ENCODE measurements around the gene RELN. TPM values are rescaled to one million over a fixed set of nuclear protein-coding genes. Genes with fewer than 3 reads are reported as not detected.

Gene RELN
- total RNA-seq, 1 donor from 2014 or later, result 7.1 TPM

- Histone ChIP-seq H3K36me3 (ENCODE audit: control insufficient read depth, insufficient read depth, low read length) (no peaks in the 10 kb centered on the region), H3K27me3 (ENCODE audit: control insufficient read depth, insufficient read depth, low read length) (peaks cover 3% of the 10 kb centered on the region), H3K4me3 (ENCODE audit: low read depth, low read length) (no peak overlapping the region)
- no peak for DNase-seq (ENCODE audit: low read depth)
- TF ChIP-seq CTCF (IDR thresholded peaks at IDR 0.05; ENCODE audit: insufficient read depth, low read length, poor library complexity, severe bottlenecking), result no peak
These were observed 6.1 kb downstream of the RELN start for GRCh38 chr7:103983201-103983977.

GRCh38 chr7:103981003-103981423, 8.4 kb downstream of the RELN start:
- DNase-seq (ENCODE audit: low read depth), result no peak
- no peak for TF ChIP-seq CTCF (IDR thresholded peaks at IDR 0.05; ENCODE audit: insufficient read depth, low read length, poor library complexity, severe bottlenecking)
- Histone ChIP-seq H3K27me3 (ENCODE audit: control insufficient read depth, insufficient read depth, low read length) (no peaks in the 10 kb centered on the region), H3K4me3 (ENCODE audit: low read depth, low read length) (no peak overlapping the region), H3K36me3 (ENCODE audit: control insufficient read depth, insufficient read depth, low read length) (no peaks in the 10 kb centered on the region)

GRCh38 chr7:103972779-103973434, 16.6 kb downstream of the RELN start:
- Histone ChIP-seq H3K36me3 (ENCODE audit: control insufficient read depth, insufficient read depth, low read length) (no peaks in the 10 kb centered on the region), H3K27me3 (ENCODE audit: control insufficient read depth, insufficient read depth, low read length) (no peaks in the 10 kb centered on the region), H3K4me3 (ENCODE audit: low read depth, low read length) (no peak overlapping the region)
- DNase-seq (ENCODE audit: low read depth), result no peak
- no peak for TF ChIP-seq CTCF (IDR thresholded peaks at IDR 0.05; ENCODE audit: insufficient read depth, low read length, poor library complexity, severe bottlenecking)

- no peaks in the 10 kb centered on the region for H3K36me3 ChIP-seq (ENCODE audit: control insufficient read depth, insufficient read depth, low read length)
- DNase-seq (ENCODE audit: low read depth), result no peak
- no peak for TF ChIP-seq CTCF (IDR thresholded peaks at IDR 0.05; ENCODE audit: insufficient read depth, low read length, poor library complexity, severe bottlenecking)
- H3K27me3 ChIP-seq (ENCODE audit: control insufficient read depth, insufficient read depth, low read length), result no peaks in the 10 kb centered on the region
- no peak overlapping the region for H3K4me3 ChIP-seq (ENCODE audit: low read depth, low read length)
These were observed 22.1 kb downstream of the RELN start for GRCh38 chr7:103967401-103967800.

GRCh38 chr7:103966593-103967277, 22.7 kb downstream of the RELN start:
- TF ChIP-seq CTCF (IDR thresholded peaks at IDR 0.05; ENCODE audit: insufficient read depth, low read length, poor library complexity, severe bottlenecking), result no peak
- no peak overlapping the region for H3K4me3 ChIP-seq (ENCODE audit: low read depth, low read length)
- H3K27me3 ChIP-seq (ENCODE audit: control insufficient read depth, insufficient read depth, low read length), result peaks cover 2% of the 10 kb centered on the region
- no peak for DNase-seq (ENCODE audit: low read depth)
- no peaks in the 10 kb centered on the region for H3K36me3 ChIP-seq (ENCODE audit: control insufficient read depth, insufficient read depth, low read length)
